Fibroblast of the aortic adventitia (primary cell): Measurements from ENCODE around the gene UNC119. TPM values are rescaled to one million over a fixed set of nuclear protein-coding genes. Genes with fewer than 3 reads are reported as not detected.

Source experiments
- DNase-seq: peaks from one replicate; pipeline ENCODE4 v3.0.0-alpha.2; 2010; ENCODE audit warnings: low read depth
- H3K4me3 ChIP-seq: 2 replicates; pipeline ENCODE4 v1.5.1; 2011; ENCODE audit warnings: low read depth, mild to moderate bottlenecking, control low read depth, low read length, moderate library complexity
- CTCF ChIP-seq: IDR thresholded peaks from 2 replicates; pipeline ENCODE4 v1.5.1; 2011; ENCODE audit warnings: mild to moderate bottlenecking, low read length, control low read depth, inconsistent platforms; ENCODE audit not compliant: insufficient read depth
- total RNA-seq: library from RNA; depleted of rRNA; stranded (reverse); fragments of >200 nt; gene quantifications from 2 replicates; pipeline ENCODE4 v1.2.3, GENCODE V29; 2012; ENCODE audit warnings: low replicate concordance

The UNC119 gene
- total RNA-seq, 1 donor, result 12.2 TPM

GRCh38 chr17:28528327-28529012, 24.0 kb downstream of the UNC119 start:
- TF ChIP-seq CTCF, result no peak
- DNase-seq, result no peak
- no peak overlapping the region for H3K4me3 ChIP-seq

- DNase-seq, result no peak
- no peak for TF ChIP-seq CTCF
- H3K4me3 ChIP-seq, result no peak overlapping the region
Measured at GRCh38 chr17:28527859-28528258, 24.6 kb downstream of the UNC119 start.

GRCh38 chr17:28527181-28527681, 25.2 kb downstream of the UNC119 start:
- no peak overlapping the region for H3K4me3 ChIP-seq
- no peak for DNase-seq
- TF ChIP-seq CTCF, result no peak

GRCh38 chr17:28526381-28526780, 26.0 kb downstream of the UNC119 start:
- DNase-seq, result no peak
- H3K4me3 ChIP-seq, result no peak overlapping the region
- no peak for TF ChIP-seq CTCF

GRCh38 chr17:28524476-28525424, 27.7 kb downstream of the UNC119 start:
- H3K4me3 ChIP-seq, result no peak overlapping the region
- TF ChIP-seq CTCF, result no peak
- peak; percentile 75 for DNase-seq

- no peak for DNase-seq
- H3K4me3 ChIP-seq, result no peak overlapping the region
- no peak for TF ChIP-seq CTCF
Measured at GRCh38 chr17:28523876-28524275, 28.5 kb downstream of the UNC119 start.
